ENCODE data around the gene NDN. TPM values are rescaled to one million over a fixed set of nuclear protein-coding genes. Genes with fewer than 3 reads are reported as not detected.
"Not testable (repeated sequence)": the region's sequence is repeated elsewhere in the genome, so short reads cannot be mapped to it uniquely, and the experiment has no call there.

The NDN gene, protein sequence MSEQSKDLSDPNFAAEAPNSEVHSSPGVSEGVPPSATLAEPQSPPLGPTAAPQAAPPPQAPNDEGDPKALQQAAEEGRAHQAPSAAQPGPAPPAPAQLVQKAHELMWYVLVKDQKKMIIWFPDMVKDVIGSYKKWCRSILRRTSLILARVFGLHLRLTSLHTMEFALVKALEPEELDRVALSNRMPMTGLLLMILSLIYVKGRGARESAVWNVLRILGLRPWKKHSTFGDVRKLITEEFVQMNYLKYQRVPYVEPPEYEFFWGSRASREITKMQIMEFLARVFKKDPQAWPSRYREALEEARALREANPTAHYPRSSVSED
- total RNA-seq, result 2.9 and 3.8 TPM in 2 replicates

DNA sequence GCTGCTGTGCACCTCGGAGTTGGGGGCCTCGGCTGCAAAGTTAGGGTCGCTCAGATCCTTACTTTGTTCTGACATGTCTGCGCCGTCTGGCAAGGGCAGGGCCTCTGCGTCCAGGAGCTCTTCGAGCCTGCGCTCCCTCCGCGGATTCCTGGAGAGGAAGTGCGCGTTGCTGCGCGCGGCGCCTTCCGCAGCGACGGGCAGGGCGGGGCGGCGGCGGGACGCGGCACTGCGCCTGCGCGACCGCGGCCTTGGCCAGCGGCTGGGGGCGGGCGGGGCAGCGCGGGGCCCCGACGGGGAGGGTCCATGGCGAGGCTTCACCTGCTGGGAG lies at the start of gene NDN:
Gene NDN, minus strand, starts transcription at position 163 of the 328 bp plus-strand sequence. Its CDS starts 88 bp downstream, at position 75.
- intact Hi-C loops (cut with micrococcal nuclease), result no loop called here

DNA sequence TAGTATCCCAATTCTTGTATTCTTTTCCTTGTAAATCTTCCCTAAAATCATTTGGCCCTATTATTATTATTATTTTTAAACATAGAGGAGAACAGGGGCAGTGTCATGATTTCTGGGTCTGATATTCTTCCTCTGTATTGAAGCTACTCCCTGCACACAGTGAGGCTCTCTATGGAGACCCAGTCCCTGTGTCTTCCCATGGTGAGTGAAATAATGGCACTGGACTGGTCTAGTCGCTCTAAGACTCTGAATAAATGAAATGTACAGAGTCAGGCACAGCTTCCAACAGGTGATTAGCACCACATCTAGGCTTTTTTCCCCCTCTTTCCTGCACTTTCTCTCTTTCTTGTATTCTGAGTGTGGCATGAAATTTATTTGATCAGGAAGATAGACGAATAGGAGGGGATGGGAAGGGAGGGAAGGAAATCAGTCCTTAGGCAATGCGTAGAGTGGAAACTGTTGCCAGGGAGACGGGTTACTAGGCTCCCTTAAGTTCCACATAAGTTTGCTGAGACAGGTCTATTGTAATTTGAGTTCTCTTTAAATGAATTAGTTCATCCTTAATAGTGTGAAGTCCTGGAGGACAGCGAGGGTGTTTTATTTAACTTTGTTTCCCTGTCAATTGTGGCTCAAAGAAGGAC lies 49.0 kb upstream of the NDN start:
- intact Hi-C loops (cut with micrococcal nuclease), result no loop called here

DNA sequence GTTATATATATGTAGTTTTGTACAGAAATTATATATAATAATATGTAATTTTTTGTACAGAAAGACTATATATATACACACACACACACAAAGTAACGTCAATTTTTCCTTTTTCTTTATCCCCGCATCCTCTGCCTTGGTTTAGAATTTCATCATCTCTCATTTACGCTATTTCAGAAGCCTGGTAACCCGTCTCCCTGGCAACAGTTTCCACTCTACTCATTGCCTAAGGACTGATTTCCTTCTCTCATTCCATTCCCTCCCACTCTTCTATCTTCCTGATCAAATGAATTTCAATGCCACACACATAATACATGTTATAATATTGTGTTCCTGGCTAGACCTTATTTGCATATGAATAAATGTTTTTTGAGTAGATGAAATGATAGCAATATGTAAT lies 47.8 kb upstream of the NDN start:
- intact Hi-C loops (cut with micrococcal nuclease), result no loop called here

DNA sequence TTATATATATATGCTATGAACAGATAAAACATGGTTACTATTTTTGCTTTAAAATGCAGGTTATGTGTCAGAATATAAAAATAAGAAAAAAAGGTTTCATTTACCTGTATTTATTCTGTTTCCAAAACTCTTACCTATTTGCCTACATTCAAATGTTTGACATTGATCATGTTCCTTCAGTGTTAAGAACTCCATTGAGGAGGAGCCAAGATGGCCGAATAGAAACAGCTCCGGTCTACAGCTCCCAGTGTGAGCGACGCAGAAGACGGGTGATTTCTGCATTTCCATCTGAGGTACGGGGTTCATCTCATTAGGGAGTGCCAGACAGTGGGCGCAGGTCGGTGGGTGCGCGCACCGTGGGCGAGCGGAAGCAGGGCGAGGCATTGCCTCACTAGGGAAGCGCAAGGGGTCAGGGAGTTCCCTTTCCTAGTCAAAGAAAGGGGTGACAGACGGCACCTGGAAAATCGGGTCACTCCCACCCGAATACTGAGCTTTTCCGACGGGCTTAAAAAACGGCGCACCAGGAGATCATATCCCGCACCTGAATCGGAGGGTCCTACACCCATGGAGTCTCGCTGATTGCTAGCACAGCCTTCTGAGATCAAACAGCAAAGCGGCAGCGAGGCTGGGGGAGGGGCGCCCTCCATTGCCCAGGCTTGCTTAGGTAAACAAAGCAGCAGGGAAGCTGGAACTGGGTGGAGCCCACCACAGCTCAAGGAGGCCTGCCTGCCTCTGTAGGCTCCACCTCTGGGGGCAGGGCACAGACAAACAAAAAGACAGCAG lies 27.0 kb upstream of the NDN start:
- intact Hi-C loops (cut with micrococcal nuclease), result not testable (repeated sequence)

DNA sequence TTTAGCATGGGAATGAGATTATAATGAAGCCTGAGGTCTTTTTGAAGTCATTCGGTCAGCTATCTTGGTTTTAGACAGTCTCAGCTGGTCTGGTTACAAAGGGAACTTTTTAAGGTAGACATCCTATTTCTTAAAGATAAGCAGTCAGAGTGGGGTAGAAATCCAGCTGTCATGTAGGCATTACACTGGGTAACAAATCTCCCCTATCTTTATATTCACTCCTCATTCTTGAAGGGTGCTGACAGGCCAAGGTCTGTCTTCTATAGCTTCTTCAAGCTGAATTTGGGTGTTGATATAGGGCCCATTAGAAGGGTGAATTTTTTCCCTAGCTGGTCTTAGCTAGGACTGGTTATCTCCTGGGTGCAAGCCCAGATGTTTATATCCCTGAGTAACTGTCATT lies 21.2 kb upstream of the NDN start:
- intact Hi-C loops (cut with micrococcal nuclease), result no loop called here

DNA sequence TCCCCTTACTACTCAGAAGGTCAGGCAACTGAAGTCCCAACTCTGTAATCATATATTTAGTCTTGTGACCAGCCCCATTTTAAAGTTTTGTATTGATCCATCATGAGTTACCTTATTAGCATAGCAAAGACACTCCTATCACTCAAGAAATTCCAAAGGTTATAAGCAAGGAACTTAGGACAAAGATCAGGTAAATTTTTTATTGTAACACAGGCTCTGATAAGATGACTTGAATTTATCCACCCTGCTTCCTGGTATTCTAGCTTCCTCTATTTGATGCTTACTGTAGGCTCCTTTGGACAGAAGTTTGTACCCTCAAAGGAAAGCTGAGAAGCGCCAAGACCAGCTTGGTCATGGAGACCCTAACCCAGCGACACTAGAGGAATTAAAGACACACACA lies 8.2 kb upstream of the NDN start:
- intact Hi-C loops (cut with micrococcal nuclease), result no loop called here

DNA sequence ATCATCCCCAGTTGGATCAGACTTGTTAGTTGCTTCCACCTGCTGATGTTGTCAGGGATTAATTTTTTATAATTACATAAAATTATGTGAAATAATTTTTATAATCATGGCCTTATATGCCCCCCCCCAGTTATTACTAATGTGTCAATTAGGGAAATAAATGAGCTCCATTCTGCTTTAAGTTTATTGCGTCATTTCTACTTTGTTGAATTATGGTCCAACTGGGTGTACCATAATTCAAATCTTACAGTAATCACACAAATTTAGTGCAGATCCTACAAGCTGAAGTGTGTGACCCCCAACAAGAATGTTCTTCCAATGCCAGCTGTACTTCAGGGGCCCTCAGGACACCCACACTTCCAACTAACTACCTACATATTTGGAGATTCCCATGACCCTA lies 7.5 kb upstream of the NDN start:
- intact Hi-C loops (cut with micrococcal nuclease), result no loop called here

DNA sequence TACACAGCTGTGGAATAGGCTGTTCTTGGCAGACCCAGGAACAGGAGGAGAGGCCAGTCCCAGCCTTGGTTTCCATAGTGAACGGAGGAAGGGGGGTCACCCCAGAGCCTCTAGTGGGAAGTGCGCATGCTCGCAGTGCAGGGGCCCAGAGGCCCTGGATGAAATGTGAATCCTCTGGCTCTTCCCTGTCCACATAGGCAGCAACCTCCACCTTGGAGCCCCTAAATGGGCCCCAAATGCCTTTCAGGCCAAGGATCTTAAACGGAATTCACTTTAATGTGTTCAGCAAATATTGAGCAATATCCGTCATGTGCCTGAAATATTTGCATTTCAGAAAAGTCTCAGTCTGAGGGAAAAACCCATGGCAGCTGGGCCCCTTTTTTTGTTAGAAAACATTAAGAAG lies 3.3 kb upstream of the NDN start:
- intact Hi-C loops (cut with micrococcal nuclease), result no loop called here

DNA sequence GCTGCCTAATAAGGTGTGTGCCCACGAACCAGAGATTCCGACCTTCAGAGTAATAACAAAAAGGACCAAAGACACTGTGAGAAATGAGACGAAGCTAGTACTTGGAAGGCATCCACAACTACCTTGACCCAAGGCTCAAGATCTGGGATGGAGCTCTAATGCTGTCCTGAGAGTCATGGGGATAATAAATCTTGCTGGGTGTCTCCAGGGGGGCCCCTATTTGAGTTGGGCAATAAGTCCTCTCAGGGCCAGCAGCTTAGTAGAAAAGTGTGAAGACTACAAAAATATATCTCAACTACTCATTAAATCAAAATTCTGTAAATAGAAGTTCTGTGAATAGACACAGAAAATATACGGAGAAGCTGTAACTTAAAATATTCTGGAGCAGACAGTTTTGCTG lies 2.9 kb upstream of the NDN start:
- intact Hi-C loops (cut with micrococcal nuclease), result no loop called here

DNA sequence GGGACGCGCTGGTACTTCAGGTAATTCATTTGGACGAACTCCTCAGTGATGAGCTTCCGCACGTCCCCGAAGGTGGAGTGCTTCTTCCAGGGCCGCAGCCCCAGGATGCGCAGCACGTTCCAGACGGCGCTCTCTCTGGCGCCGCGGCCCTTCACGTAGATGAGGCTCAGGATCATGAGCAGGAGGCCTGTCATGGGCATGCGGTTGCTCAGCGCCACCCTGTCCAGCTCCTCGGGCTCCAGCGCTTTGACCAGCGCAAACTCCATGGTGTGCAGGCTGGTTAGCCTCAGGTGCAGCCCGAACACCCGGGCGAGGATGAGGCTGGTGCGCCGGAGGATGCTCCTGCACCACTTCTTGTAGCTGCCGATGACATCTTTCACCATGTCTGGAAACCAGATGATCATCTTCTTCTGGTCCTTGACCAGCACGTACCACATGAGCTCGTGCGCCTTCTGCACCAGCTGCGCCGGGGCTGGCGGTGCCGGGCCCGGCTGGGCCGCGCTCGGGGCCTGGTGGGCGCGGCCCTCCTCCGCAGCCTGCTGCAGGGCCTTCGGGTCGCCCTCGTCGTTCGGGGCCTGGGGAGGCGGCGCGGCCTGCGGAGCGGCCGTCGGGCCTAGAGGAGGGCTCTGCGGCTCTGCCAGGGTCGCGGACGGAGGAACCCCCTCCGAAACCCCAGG lies 501 bp downstream of the NDN start:
- intact Hi-C loops (cut with micrococcal nuclease), result no loop called here

DNA sequence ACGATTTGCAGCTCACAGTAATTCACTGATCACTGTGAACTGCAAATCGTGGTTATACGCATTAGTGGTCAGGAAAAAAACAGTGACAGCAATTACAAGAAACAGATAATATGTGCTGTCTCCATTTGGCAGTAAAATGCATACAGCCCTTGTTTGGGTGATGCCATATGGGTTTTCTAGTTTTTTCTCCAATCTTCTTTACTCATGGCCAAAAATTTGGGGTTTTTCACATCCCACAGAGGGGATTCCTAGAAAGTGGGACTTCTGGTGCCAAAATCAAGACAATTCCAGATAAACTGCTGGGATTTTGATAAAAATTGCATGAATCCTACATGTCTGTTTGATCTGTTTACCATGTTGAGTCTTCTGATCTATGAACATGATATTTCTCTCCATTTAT lies 15.6 kb downstream of the NDN start:
- intact Hi-C loops (cut with micrococcal nuclease), result no loop called here

DNA sequence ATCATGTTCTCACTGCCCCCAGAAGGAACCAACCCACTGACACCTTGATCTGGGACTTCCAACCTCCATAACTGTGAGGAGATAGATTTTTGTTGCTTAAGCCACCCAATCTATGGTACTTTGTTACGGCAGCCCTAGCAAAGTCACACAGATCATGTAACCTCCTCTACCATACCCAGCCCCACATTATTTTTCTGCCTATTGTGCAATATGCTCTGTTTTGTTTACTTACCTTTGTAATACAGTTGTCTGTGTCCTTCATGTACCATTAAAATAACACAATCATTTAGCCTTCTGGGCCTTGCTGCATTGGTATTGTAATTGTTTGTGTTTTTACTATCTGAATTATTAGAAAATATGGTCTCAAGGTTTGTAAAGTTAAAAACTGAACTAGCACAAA lies 16.1 kb downstream of the NDN start:
- intact Hi-C loops (cut with micrococcal nuclease), result no loop called here

DNA sequence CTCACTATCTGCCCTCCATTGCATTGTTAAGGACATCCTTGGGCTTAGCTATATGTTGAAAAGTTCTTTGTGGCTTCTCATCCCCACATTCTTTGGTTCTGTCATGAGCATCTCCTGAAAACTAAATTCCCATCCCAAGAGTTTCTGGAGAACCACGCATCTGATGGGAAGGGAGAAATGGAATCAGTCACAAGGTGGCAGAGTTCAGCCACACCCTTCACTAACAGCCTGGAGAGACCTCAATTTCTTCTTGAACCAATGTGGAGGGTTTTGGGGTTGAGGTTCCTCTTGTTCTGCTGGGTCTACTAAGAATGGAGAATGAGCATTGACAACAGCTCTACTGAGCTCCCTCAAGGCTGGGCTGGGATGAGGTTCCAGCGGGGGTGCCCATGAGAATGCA lies 23.9 kb downstream of the NDN start:
- intact Hi-C loops (cut with micrococcal nuclease), result loop anchor here (5.0 kb wide), 1 partner anchor 51 kb away; no protein-coding TSS in a partner anchor

DNA sequence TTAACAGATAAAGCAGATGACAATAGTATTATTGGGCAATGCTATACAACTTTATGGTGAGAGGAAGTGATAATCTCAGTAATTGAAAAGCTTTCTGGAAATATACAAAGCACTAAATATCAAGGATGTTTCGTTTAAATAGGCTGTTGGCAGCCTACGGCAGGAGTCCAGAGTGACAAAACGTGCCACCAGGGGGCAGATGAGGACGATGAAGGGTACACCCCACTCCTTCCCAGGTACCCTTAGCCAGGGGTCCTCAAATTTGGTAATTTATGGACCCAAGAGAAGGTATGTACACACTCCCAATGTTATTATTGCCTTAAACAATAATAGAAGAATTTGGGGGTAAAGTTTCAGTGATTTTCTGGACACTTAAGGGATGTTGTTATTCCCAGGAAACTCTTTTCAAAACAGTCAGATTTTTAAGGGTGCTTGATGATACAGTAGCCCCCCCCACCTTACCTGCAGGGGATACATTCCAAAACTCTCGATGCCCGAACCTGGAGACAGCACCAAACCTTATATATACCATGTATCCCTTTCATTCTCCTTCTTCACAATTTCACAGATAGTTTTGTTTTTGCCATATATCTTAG lies 38.1 kb downstream of the NDN start:
- intact Hi-C loops (cut with micrococcal nuclease), result no loop called here

DNA sequence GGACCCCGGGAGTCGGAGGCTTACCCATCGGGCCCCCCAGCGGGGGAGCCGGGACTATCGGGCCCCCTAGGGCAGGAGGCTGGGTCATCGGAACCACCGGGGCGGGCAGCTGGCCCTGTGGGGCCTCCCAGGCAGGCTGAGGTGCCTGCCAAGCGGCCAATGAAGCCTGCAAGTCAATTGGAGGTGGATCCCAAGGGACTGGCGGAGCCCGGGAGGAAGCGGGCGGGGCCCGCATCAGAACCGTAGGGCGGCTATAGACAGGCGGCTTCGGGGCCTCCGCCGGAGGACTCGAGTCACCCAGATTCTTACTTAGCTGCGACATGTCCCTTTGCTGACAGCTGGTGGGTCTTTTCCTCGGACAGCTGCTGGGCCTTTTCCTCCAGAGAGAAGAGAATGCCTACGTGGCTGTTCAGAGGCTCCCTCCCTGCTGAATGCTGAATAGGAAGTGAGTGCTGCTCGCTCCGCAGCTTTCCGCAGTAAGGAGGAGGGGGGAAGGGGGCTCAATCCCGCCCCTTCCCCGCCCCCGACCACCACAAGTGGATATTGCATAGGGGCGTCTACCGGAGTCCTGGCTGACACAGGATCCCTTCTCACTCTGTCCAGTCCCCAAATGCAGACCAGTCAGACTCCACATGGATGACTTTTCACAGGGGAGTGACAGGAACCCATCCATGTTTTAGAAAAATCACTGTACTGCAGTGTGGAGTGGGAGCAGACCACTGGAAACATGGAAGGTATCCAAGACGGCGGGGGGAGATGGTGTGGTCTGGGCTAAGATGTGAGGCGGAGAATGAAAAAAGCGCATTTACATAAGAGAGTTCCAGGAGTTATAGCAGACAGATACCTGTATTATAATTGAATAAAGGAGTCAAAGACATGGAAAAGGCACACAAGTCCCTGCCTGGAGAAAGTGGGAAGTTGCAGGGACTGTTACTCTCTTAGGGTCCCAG lies 39.4 kb downstream of the NDN start, which contains the start of gene MAGEL2:
Gene MAGEL2, minus strand, starts transcription at position 447 of the 950 bp plus-strand sequence. Its CDS starts 125 bp downstream, at position 322.
- intact Hi-C loops (cut with micrococcal nuclease), result no loop called here

DNA sequence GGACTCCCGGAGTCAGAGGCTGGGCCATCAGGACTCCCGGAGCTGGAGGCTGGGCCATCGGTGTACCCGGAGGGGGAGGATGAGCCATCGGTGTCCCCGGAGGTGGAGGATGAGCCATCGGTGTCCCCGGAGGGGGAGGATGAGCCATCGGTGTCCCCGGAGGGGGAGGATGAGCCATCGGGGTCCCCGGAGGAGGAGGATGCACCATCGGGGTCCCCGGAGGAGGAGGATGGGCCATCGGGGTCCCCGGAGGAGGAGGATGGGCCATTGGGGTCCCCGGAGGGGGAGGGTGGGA lies 40.2 kb downstream of the NDN start:
- intact Hi-C loops (cut with micrococcal nuclease), result no loop called here

DNA sequence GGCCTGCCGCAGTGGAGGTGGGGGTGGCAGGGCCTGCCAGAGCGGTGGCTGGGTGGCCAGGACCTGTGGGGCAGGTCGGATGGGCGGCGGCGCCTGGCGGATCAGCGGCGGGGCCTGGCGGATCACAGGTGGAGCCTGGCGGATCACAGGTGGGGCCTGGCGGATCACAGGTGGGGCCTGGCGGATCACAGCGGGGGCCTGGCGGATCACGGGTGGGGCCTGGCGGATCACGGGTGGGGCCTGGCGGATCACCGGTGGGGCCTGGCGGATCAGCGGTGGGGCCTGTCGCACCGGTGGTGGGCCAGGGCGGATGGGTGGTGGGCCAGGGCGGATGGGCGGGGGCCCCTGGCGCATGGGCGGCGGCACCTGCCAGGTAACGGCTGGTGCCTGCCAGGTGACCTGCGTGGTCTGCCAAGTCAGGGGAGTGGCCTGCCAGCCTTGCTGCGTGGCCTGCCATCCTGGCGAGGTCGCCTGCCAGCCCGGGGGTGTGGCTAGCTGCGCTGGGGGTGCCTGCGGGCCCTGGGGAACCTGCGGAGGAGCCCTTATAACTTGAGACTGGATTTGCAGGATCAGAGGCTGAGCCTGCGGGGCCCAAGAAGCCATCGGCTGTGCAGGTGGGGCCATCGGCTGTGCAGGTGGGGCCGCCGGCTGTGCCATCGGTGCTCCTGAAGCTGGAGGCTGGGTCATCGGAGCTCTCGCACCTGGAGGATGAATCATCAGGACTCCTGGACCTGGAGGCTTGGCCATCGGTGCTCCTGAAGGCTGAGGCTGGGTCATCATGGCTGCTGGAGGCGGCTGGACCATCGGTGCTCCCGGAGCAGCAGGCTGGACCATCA lies 40.7 kb downstream of the NDN start:
- intact Hi-C loops (cut with micrococcal nuclease), result no loop called here

DNA sequence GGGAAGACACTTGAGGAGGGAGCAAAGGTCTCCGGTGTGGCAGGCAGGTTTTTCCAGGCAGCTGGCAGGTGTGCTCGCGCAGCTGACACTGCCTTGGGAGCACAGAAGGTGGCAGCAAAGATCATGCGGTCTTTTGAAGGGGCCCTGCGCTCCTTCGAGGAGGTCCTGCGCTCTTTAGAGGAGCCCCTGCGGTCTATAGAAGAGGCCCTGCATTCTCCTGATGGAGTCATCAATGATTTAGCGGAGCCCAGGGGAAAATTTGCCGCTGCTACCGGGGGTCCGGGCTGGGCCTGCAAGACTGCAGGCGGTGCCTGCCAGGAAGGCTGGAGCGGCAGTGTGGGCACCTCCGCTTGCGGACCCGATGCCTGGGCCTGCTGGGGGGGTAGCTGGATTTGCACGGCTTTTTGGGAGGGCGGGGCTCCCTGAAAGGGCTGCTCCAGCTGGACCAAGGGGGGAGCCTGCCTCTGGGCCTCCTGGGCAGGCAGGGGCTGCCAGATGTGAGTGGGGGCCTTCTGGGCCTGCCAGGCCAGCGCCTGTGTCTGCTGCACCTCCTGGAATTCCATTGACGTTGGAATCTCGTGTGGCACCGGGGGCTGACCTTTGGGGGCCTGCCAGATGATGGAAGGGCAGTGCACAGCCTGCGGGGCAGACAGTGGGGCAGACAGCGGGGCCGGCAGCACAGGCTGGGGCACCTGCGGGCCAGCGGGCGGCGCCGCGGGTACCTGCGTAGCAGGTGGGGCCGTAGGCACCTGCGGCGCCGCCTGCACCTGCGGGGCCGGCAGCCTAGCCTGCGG lies 41.5 kb downstream of the NDN start:
- intact Hi-C loops (cut with micrococcal nuclease), result no loop called here

DNA sequence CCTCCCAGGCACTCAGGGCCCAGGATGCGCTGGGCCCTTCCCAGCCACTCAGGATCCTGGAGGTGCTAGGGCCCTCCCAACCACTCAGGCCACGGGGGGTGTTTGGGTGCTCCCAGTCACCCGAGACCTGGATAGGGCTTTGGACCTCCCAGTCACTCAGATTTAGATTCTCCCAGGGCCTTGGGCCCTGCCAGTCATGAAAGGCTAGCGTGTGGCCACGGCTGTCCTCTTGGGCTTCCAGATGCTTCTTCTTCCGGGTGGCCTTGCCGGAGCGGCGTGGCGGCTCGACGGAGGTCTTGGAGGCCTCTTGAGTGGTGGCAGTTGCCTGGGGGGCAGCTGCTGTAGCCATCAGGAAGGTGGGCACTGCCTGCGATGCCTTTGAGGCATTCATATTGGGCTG lies 42.3 kb downstream of the NDN start:
- intact Hi-C loops (cut with micrococcal nuclease), result loop anchor here (5.0 kb wide), 1 partner anchor 232 kb away; no protein-coding TSS in a partner anchor

Data from T-helper 1 cell treated with Interleukin-12 subunit alpha and Interleukin-12 subunit beta and Interleukin-4 antibody, amounts not matched to agents 30 ng/mL and 1 ng/mL, for 36 hours (primary cell).